H9 (cell line): ENCODE results near the gene IMMP2L. TPM values are rescaled to one million over a fixed set of nuclear protein-coding genes. Genes with fewer than 3 reads are reported as not detected.

Experiments used
- DNase-seq: peaks from one replicate; pipeline ENCODE4 v3.0.0-alpha.2; 2017
- H2AFZ ChIP-seq: one replicate; pipeline ENCODE4 v1.6.1; 2013; ENCODE audit warnings: mild to moderate bottlenecking, low read length, control low read depth, moderate library complexity
- H2AK5ac ChIP-seq: 2 replicates; pipeline ENCODE4 v1.6.1; 2013; ENCODE audit warnings: low read length, control low read depth, mixed read lengths; ENCODE audit not compliant: insufficient read length
- H2BK120ac ChIP-seq: one replicate; pipeline ENCODE4 v1.6.1; 2013; ENCODE audit warnings: low read depth, mild to moderate bottlenecking, low read length, control low read depth, inconsistent platforms; ENCODE audit not compliant: poor library complexity, severe bottlenecking
- H2BK12ac ChIP-seq: 2 replicates; pipeline ENCODE4 v1.6.1; 2013; ENCODE audit warnings: low read length, control low read depth, mixed read lengths, low read depth; ENCODE audit not compliant: insufficient read length
- H2BK15ac ChIP-seq: 2 replicates; pipeline ENCODE4 v1.6.1; 2013; ENCODE audit warnings: low read depth, low read length, control low read depth
- H2BK20ac ChIP-seq: one replicate; pipeline ENCODE4 v1.6.1; 2013; ENCODE audit warnings: low read depth, mild to moderate bottlenecking, low read length, control low read depth, inconsistent platforms; ENCODE audit not compliant: poor library complexity, severe bottlenecking
- H2BK5ac ChIP-seq: 2 replicates; pipeline ENCODE4 v1.6.1; 2013; ENCODE audit warnings: low read length, control low read depth, mixed read lengths; ENCODE audit not compliant: insufficient read length
- H3K14ac ChIP-seq: 2 replicates; pipeline ENCODE4 v1.6.1; 2013; ENCODE audit warnings: low read length, control low read depth; ENCODE audit not compliant: insufficient read depth
- H3K18ac ChIP-seq: 2 replicates; pipeline ENCODE4 v1.6.1; 2013; ENCODE audit warnings: low read depth, mild to moderate bottlenecking, mixed read lengths, low read length, control low read depth; ENCODE audit not compliant: insufficient read length
- H3K23ac ChIP-seq: 2 replicates; pipeline ENCODE4 v1.6.1; 2013; ENCODE audit warnings: low read length, control low read depth, mixed read lengths, low read depth; ENCODE audit not compliant: insufficient read length
- H3K23me2 ChIP-seq: 2 replicates; pipeline ENCODE4 v1.6.1; 2013; ENCODE audit warnings: low read depth, mild to moderate bottlenecking, mixed read lengths, low read length, control low read depth; ENCODE audit not compliant: insufficient read length, poor library complexity, severe bottlenecking
- H3K27ac ChIP-seq: 2 replicates; pipeline ENCODE4 v1.5.1; 2013; ENCODE audit warnings: low read length, control low read depth, mixed read lengths, low read depth; ENCODE audit not compliant: insufficient read length
- H3K27me3 ChIP-seq: 2 replicates; pipeline ENCODE4 v1.6.1; 2013; ENCODE audit warnings: low read length, control low read depth, inconsistent platforms; ENCODE audit not compliant: insufficient read depth
- H3K4ac ChIP-seq: 2 replicates; pipeline ENCODE4 v1.6.1; 2013; ENCODE audit warnings: low read depth, mild to moderate bottlenecking, control low read depth, inconsistent platforms, low read length, moderate library complexity
- H3K4me1 ChIP-seq: 2 replicates; pipeline ENCODE4 v1.6.1; 2013; ENCODE audit warnings: low read length, control low read depth, inconsistent platforms; ENCODE audit not compliant: insufficient read depth
- H3K4me2 ChIP-seq: 2 replicates; pipeline ENCODE4 v1.6.1; 2013; ENCODE audit warnings: low read length, control low read depth, mixed read lengths; ENCODE audit not compliant: insufficient read length, insufficient read depth
- H3K56ac ChIP-seq: 2 replicates; pipeline ENCODE4 v1.6.1; 2013; ENCODE audit warnings: low read depth, mild to moderate bottlenecking, mixed read lengths, low read length, control low read depth; ENCODE audit not compliant: insufficient read length
- H3K79me1 ChIP-seq: 2 replicates; pipeline ENCODE4 v1.6.1; 2013; ENCODE audit warnings: low read depth, mild to moderate bottlenecking, moderate library complexity, low read length, control low read depth, inconsistent platforms; ENCODE audit not compliant: insufficient read depth, poor library complexity, severe bottlenecking
- H3K79me2 ChIP-seq: 2 replicates; pipeline ENCODE4 v1.6.1; 2013; ENCODE audit warnings: low read length, control low read depth, inconsistent platforms; ENCODE audit not compliant: insufficient read depth
- H3K9ac ChIP-seq: 2 replicates; pipeline ENCODE4 v1.6.1; 2013; ENCODE audit warnings: low read length, control low read depth, mixed read lengths; ENCODE audit not compliant: insufficient read length; ENCODE audit errors: extremely low read depth
- H3K9me3 ChIP-seq: one replicate; pipeline ENCODE4 v1.6.1; 2013; ENCODE audit warnings: low read depth, low read length, inconsistent platforms; ENCODE audit not compliant: control insufficient read depth
- H3T11ph ChIP-seq: one replicate; pipeline ENCODE4 v1.6.1; 2013; ENCODE audit warnings: mild to moderate bottlenecking, low read length, control low read depth, inconsistent platforms
- H4K20me1 ChIP-seq: one replicate; pipeline ENCODE4 v1.6.1; 2013; ENCODE audit not compliant: control insufficient read depth, insufficient read length, insufficient read depth
- H4K5ac ChIP-seq: 2 replicates; pipeline ENCODE4 v1.6.1; 2013; ENCODE audit warnings: low read depth, mild to moderate bottlenecking, mixed read lengths, low read length, control low read depth; ENCODE audit not compliant: insufficient read length
- H4K8ac ChIP-seq: replicated peaks from 2 replicates; pipeline ENCODE4 v1.6.1; 2013; ENCODE audit warnings: low read length, control low read depth, mixed read lengths, low read depth; ENCODE audit not compliant: insufficient read length
- H4K91ac ChIP-seq: 2 replicates; pipeline ENCODE4 v1.6.1; 2013; ENCODE audit warnings: low read depth, mild to moderate bottlenecking, moderate library complexity, mixed read lengths, low read length, control low read depth; ENCODE audit not compliant: insufficient read length
- H3K27ac Mint-ChIP-seq, 3 experiments: 2 replicates in 2 of 3; 3 replicates in 1 of 3; pipeline ENCODE4 v1.8.0; 2020 to 2021; ENCODE audit warnings: mixed read lengths in 3 of 3, mild to moderate bottlenecking in 1 of 3, moderate library complexity in 1 of 3
- H3K27me3 Mint-ChIP-seq: 2 replicates; pipeline ENCODE4 v1.8.0; 2021; ENCODE audit warnings: low read depth, mild to moderate bottlenecking, moderate library complexity, mixed read lengths
- H3K36me3 Mint-ChIP-seq, 3 experiments: 2 replicates in 2 of 3; 3 replicates in 1 of 3; pipeline ENCODE4 v1.8.0; 2020 to 2021; ENCODE audit warnings: low read depth in 3 of 3, mixed read lengths in 3 of 3; ENCODE audit not compliant: insufficient read depth in 1 of 3
- H3K4me1 Mint-ChIP-seq, 2 experiments: 2 replicates each; pipeline ENCODE4 v1.8.0; 2020; ENCODE audit warnings: mixed read lengths in 2 of 2
- H3K4me3 Mint-ChIP-seq, 2 experiments: 2 replicates in 1 of 2; 3 replicates in 1 of 2; pipeline ENCODE4 v1.8.0; 2020 to 2021; ENCODE audit warnings: mild to moderate bottlenecking in 2 of 2, mixed read lengths in 2 of 2, moderate library complexity in 1 of 2
- H3K9me3 Mint-ChIP-seq, 2 experiments: 2 replicates in 1 of 2; 3 replicates in 1 of 2; pipeline ENCODE4 v1.8.0; 2020; ENCODE audit warnings: mild to moderate bottlenecking in 2 of 2, mixed read lengths in 2 of 2, moderate library complexity in 1 of 2
- CTCF ChIP-seq: fragments of 200-600 bp; sonication (generic); conservative IDR thresholded peaks from 3 replicates; pipeline ENCODE4 v1.8.0; 2021; ENCODE audit warnings: antibody characterized with exemption, mild to moderate bottlenecking
- WGBS: extraction: QIAGEN DNeasy Blood & Tissue Kit; methylation state at CpG from one replicate; pipeline ENCODE4 v1.1.7; 2013; ENCODE audit warnings: missing lambda C conversion rate, low lambda C conversion rate, mixed read lengths; ENCODE audit not compliant: insufficient read length; ENCODE audit errors: extremely low coverage; 5-methylcytosine and 5-hydroxymethylcytosine counted together
- total RNA-seq: library from RNA; stranded (reverse); gene quantifications from 2 replicates; pipeline ENCODE4 v1.2.1, GENCODE V29; 2021

Gene IMMP2L
- total RNA-seq, 1 experiment from 2014 or later, result 14.7 TPM

GRCh38 chr7:111564078-111564477 is 1.8 kb upstream of the IMMP2L start:
- Histone ChIP-seq H3T11ph (no peak overlapping the region), H2BK5ac (no peak overlapping the region), H3K27me3 (no peaks in the 10 kb centered on the region), H3K18ac (no peak overlapping the region), H3K4ac (no peak overlapping the region), H3K23ac (no peak overlapping the region), H4K8ac (no peak overlapping the region), H3K9me3 (no peaks in the 10 kb centered on the region), H4K91ac (no peak overlapping the region), H3K56ac (no peak overlapping the region), H2BK12ac (no peak overlapping the region), H3K79me1 (no peaks in the 10 kb centered on the region), H3K4me1 (no peaks in the 10 kb centered on the region), H3K14ac (no peak overlapping the region), H2BK15ac (no peak overlapping the region), H3K4me2 (no peak overlapping the region), H3K23me2 (peaks cover 6% of the 10 kb centered on the region), H3K9ac (no peak overlapping the region), H2AK5ac (no peak overlapping the region), H3K79me2 (no peaks in the 10 kb centered on the region), H2BK120ac (no peak overlapping the region), H4K20me1 (no peaks in the 10 kb centered on the region), H4K5ac (no peak overlapping the region), H3K27ac (no peak overlapping the region), H2AFZ (no peak overlapping the region), H2BK20ac (no peak overlapping the region)
- no peak for DNase-seq
- Mint-ChIP-seq H3K9me3 (no peaks in the 10 kb centered on the region), H3K27ac (no peak overlapping the region), H3K4me3 (peak overlapping the region in 1 of 2 experiments; percentile 82; a peak in 1 of 5 replicates), H3K4me1 (peaks cover 22 to 27% of the 10 kb centered on the region in 2 experiments), H3K36me3 (peaks cover 0 to 9% (median 0%) of the 10 kb centered on the region in 3 experiments; a peak in 1 of 7 replicates), H3K27me3 (peaks cover 3% of the 10 kb centered on the region)
- no CpG with 5 or more reads among the region's 1 CpG for WGBS
- no peak for TF ChIP-seq CTCF
